NCI-H82 treated with DMSO at 0.1 percent for 48 hours (cell line): ENCODE data around the gene CERS6.

ENCODE experiments used
- DNase-seq: peaks from one replicate; lab custom pipeline; 2025; ENCODE audit not compliant: unreplicated experiment; lab: John Stamatoyannopoulos, UW

The CERS6 gene

GRCh38 chr2:168722592-168722991 is 266.5 kb downstream of the CERS6 start:
- DNase-seq: no peak

- DNase-seq: no peak
These were observed 267.3 kb downstream of the CERS6 start for GRCh38 chr2:168723275-168723899.

GRCh38 chr2:168726375-168726774 is 270.3 kb downstream of the CERS6 start:
- DNase-seq: no peak

- DNase-seq: no peak
These were observed 271.9 kb downstream of the CERS6 start for GRCh38 chr2:168727904-168728470.

GRCh38 chr2:168729455-168729854 is 273.4 kb downstream of the CERS6 start:
- DNase-seq: no peak

GRCh38 chr2:168730344-168730743 is 274.3 kb downstream of the CERS6 start:
- no peak for DNase-seq

GRCh38 chr2:168731002-168731401 is 274.9 kb downstream of the CERS6 start:
- DNase-seq: no peak

GRCh38 chr2:168731616-168732015 is 275.5 kb downstream of the CERS6 start:
- DNase-seq: no peak

GRCh38 chr2:168732100-168732499 is 276.0 kb downstream of the CERS6 start:
- DNase-seq: no peak

- no peak for DNase-seq
These were observed 276.4 kb downstream of the CERS6 start for GRCh38 chr2:168732506-168732905.

- no peak for DNase-seq
These were observed 278.2 kb downstream of the CERS6 start for GRCh38 chr2:168734199-168734760.

- no peak for DNase-seq
These were observed 280.8 kb downstream of the CERS6 start for GRCh38 chr2:168736649-168737445.

- no peak for DNase-seq
These were observed 282.0 kb downstream of the CERS6 start for GRCh38 chr2:168738062-168738461.

- no peak for DNase-seq
These were observed 284.3 kb downstream of the CERS6 start for GRCh38 chr2:168740360-168740759.

- DNase-seq: no peak
These were observed 284.7 kb downstream of the CERS6 start for GRCh38 chr2:168740788-168741187.

- no peak for DNase-seq
These were observed 286.3 kb downstream of the CERS6 start for GRCh38 chr2:168742258-168742932.

- no peak for DNase-seq
These were observed 288.8 kb downstream of the CERS6 start for GRCh38 chr2:168744844-168745243.

GRCh38 chr2:168748461-168748860 is 292.4 kb downstream of the CERS6 start:
- DNase-seq: no peak

- DNase-seq: no peak
These were observed 293.2 kb downstream of the CERS6 start for GRCh38 chr2:168749297-168749696.

- DNase-seq: no peak
These were observed 295.1 kb downstream of the CERS6 start for GRCh38 chr2:168751104-168751740.

- DNase-seq: no peak
These were observed 296.3 kb downstream of the CERS6 start for GRCh38 chr2:168752361-168752760.
